HG02763 (cell line): ENCODE data around the gene CD33.
"Not testable (repeated sequence)": the region's sequence is repeated elsewhere in the genome, so short reads cannot be mapped to it uniquely, and the experiment has no call there.

Source experiments
- ATAC-seq: cut with Tn5 transposase; IDR thresholded peaks from one replicate; pipeline ENCODE4 v1.9.1; 2021; ENCODE audit warnings: mild to moderate bottlenecking, moderate library complexity; ENCODE audit not compliant: unreplicated experiment

The CD33 gene

DNA sequence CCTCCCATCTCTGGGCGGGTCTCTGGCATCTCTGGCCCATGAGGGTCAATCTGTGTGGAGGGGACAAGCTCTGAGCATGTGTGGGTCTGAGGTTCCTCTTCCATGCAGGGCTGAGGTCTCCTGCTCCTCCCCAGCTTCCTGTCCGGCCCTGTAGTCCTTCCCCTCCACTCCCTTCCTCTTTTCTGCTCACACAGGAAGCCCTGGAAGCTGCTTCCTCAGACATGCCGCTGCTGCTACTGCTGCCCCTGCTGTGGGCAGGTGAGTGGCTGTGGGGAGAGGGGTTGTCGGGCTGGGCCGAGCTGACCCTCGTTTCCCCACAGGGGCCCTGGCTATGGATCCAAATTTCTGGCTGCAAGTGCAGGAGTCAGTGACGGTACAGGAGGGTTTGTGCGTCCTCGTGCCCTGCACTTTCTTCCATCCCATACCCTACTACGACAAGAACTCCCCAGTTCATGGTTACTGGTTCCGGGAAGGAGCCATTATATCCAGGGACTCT, at the start of gene CD33:
Gene CD33 (plus strand): TSS at position 183 of the 496 bp plus-strand sequence. CDS start 39 bp downstream, at position 222.
- not testable (repeated sequence) for ATAC-seq

DNA sequence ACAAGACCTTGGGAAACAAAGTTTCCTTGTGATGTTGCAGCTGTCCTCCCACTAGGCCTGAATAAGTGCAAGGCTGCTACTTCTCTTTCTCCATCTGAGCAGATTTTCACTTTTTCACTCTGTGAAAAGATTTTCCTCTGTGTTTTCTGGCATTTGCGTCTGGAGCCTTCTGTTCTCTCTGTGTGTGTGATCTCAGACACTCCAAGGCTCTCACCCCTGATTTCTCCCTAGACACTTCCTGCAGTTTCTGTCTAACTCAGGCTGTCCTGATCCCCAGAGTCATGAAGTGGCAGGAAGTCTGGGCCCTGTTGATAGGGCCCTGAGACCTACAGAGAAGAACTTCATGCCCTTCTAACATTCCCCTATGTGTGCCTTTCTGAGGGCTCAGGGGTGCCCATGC, 45.6 kb upstream of the CD33 start:
- ATAC-seq, result no peak

DNA sequence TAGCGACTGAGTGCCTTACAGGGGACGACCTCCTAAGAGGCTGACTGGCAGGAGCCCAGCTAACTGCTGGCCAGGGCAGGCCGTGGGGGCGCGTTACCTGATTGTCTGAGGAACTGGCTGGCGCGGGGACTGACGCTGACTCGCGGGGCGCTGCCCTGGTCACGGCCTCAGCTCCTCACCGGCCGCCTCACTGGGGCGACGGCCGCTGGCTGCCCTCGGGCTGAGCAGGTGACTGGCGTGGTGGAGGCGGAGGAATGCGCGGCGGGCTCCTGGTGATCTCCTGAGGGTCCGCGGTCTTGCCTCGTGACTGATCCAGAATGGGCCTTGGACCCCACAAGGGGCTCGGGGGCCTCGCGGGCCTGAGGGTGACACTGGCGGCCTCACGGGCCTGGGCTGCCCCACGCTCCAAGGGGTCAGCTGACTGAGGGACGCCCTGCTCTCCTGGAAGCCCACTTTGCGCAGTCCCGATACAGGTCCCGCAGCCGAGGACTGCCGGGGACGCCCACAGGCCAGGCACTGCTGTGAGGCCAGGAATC, 43.4 kb upstream of the CD33 start:
- no peak for ATAC-seq

DNA sequence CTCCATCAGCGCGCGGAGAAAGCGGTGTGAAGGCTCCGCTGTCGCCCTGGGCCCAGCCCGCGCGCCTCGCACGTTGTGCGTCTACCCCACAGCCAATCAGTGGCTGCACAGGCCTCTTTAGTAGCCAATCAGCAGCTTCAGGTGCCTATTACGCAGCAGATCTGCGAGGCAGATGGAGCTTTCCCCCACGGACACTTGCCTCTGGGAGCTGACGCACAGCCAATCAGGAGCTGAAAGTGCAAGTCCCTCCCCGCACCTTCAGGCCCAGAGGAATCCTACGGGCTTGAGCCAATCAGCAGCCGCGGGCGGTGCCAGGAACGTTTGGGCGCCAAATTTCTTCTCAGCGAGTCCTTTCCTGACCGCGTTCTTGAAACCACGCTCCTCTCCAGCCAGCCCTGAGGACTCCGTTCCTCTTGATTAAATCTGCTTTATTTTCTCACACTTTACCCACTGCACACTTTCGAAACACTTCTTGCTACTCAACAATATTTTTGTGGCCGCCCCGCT, 42.9 kb upstream of the CD33 start:
- no peak for ATAC-seq

DNA sequence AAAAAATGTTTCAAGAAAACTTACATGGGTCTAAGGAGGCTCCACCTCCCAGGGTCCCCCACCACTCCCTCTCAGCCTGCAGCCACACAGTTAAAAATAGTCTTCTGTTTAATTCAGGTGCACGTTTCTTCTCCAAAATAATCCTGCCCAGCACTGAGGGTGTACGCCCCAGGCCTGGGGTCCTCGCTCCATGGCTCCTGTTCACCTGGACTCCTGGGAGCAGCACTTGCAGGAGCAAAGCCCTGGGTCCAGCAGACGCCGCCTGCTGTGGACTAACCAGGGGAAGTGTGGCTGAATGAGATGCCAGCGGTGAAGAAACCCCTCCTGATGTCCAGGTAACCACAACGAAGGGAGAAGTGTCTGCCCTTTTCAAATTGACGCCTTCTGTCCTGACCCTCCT, 41.3 kb upstream of the CD33 start:
- ATAC-seq, result no peak

DNA sequence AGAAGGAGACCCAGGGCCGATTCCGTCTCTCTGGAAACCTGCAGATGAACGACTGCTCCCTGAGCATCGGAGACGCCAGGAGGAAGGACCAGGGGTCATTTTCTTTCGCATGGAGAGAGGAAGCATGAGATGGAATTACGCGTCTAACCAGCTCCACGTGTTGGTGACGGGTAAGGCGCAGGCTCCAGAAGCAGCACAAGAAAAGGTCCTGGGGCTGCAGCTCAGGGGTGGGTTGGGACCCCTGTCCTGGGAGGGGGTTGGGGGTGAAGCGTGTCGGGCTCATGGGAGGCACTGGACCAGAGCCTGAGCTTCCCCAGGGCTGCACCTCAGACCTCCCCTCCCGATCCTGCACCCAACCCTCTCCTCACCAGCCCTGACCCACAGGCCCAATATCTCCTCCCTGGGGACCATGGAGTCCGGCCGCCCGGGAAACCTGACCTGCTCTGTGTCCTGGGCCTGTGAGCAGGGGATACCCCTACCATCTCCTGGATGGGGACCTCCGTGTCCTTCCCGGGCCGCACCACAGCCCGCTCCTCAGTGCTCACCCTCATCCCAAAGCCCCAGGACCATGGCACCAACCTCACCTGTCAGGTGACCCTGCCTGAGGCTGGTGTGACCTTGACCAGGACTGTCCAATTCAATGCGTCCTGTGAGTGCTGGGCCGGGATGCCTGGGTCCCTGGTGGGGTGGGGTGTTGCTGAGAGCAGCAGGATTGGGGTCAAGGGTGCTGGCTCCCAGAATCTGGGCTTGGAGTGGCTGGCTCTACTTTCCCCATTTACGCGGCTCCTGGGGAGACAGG, 39.6 kb upstream of the CD33 start:
- ATAC-seq, result no peak

DNA sequence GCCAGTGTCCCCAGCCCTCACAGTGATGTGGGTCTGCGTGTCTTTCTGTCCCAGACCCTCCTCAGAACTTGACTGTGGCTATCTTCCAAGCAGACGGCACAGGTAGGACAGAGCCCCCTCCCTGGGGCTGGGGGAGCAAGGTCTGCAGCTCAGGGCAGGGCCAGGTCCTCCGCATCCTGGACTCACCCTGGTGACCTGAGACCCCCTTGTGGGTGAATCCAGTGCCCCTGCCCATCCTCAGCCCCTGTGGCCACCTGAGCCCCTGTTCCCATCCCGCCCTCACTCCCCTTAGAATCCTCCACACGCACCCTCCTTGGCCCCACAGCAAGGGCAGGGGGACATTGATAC, 39.0 kb upstream of the CD33 start:
- ATAC-seq, result no peak

DNA sequence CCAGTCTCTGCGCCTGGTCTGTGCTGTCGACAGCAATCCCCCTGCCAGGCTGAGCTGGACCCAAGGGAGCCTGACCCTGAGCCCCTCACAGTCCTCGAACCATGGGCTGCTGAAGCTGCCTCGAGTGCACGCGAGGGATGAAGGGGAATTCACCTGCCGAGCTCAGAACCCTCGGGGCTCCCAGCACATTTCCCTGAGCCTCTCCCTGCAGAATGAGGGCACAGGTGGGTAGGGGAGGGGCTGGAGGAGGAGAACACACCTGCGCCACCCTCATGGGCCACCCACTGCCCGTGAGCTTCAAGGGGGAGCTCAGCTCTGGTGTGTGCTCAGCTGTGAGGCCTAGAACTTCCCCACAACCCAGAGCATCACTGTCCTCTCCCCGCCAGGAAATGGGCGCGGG, 38.6 kb upstream of the CD33 start:
- no peak for ATAC-seq

DNA sequence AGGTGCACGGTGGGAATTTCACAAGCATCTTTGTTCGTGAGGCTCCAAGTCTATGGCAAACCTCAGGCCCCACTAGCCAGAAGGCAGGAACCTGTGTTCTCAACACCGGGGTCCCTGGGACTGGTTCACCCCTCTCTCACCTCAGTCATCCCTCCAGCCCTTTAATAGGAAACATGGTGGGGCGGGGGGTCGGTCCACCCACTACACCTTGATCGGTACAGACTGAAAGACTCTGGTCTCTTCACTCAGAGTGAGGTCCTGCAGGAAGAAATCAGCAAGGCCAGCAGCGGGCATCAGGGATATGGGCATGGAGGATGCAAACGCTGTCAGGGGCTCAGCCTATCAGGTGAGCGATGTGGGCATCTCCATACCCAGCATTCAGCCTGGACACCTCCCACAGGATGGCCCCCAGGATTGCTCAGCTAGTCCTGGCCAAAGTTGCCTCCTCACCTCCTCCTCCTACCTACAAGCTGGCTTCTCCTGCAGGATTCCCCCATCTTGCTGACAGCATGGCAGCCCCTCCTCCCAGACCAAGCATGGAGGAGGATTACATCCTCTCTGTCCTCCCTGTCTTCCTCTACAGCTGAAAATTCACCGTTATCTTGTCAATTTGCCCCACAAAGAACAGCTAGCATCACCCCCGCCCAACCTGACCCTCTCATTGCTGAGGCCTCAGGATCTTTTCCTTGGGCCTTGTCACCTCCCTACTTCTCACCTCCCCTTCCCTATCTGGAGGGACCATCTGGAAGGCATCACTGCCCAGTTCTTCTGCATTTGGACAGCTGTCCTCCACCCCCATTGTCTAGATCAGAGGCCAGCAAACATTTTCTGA, 37.3 kb upstream of the CD33 start:
- no peak for ATAC-seq

DNA sequence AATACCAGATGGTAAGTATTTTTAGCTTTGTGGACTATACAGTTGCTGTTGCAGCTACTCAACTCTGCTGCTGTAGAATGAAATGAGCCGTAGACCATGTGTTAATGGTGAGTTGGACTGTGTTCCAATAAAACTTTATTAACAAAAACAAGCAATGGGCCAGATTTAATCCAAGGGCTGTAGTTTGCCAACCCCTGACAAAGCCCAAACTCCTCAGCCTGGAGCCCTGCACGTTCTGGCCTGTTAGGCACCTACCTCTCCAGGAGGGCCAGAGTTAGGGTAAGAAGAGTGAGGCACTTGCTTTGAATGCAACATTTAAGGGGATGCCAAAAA, 36.7 kb upstream of the CD33 start:
- ATAC-seq, result no peak

DNA sequence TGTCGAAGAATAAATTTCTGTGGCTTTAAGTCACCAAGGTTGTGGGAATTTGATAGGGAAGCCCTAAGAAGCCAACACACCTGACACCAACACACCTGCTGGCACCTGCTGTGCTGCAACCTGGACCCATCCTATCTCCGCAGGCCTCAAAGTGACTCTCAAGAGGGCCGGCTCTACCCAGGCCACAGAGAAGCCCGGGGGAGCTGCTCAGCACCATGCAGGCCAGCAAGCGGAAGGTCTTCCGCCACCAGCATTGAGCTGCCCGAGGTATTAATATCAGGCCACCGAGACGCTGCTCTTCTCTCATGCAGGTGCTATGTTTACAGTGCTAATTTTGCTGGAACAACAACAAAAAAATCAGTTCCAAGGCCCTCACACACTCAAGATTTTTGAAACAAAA, 32.2 kb upstream of the CD33 start:
- ATAC-seq, result no peak

DNA sequence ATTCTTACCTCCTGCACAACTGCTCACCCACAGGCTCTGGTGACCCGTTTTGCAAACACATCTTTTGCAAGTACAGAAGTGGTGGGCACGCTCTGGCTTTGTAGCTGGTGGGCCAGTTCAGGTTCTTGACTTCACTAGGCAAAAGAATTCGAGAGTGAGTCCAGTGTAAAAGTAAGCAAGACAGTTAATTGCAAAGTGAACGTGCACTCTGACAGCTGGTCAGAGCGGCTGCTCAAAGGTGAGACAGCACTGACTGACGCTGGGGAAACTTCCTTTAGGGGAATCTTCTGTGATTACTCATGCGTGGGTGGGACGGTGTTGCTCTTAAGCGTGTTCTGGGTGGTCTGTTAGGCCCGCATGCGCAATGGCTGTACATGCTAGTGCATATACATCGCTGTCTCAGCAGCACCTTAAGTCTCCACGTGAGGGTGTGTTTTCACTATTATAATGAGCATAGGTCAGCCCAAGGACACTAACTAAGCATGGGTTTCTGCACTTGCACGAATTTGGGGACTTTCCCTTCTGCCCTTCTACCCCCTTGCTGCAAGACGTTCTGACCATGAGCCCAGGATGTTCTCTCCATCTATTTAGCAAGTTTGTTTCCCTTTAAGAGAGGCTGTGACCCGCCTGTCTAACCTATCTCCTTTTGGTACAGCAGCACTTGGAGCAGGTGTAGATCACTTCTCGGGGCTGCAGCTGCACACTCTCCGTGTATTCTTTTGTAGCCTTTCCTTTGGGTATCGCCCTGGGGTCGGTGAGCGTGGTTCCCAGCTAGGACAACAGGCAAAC, 30.2 kb upstream of the CD33 start:
- no peak for ATAC-seq

DNA sequence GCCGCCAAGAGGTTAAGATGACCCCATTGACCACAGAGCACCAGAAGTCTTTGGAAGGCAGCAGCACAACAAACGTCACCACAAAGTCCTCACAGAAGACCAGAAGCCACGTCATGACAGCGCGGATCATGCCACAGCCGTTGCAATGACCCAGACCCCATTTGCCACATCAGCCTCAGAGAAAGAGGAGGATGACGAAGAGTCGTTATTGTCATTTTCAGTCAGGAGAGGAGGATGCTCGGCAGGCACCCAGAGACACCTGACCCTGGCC, 29.6 kb upstream of the CD33 start:
- ATAC-seq, result no peak

DNA sequence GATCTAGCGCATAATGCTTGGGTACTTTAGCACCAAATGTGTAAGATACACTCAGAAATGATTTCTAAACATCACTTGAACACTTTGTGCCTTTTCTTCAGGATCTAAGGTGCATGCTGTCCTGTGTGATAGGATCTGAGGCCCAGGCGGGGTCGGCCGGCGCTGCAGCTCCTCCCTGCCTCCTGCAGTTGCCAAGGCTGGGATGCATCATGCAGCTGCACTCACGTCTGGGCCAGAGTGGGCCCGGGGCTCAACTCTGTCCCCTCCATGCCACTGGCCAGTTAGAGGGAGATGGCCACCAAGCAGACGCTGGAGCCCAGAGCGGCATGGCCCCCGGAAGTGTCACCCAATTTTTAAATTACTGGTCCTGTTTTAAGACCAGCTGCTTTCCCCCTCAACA, 29.3 kb upstream of the CD33 start:
- ATAC-seq, result no peak

DNA sequence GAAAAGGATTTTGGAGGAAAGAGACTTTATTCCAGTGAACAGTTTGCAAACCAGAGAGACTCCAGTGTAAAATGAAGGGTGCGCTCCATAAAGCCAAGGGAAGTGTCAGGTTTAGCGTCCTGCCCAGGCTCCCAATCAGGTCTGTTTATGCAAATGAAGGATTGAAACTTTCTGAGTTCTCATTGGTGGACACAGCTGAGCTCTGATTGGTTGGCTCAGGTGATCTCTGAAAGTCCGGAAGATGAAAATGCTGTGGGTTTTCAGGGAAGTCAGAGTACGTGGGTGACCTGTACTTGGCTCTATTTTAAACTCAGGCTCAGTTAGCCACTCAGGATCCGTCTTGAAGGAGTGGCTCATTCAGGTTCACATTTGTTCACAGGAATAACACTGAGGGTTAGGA, 28.7 kb upstream of the CD33 start:
- ATAC-seq, result no peak

DNA sequence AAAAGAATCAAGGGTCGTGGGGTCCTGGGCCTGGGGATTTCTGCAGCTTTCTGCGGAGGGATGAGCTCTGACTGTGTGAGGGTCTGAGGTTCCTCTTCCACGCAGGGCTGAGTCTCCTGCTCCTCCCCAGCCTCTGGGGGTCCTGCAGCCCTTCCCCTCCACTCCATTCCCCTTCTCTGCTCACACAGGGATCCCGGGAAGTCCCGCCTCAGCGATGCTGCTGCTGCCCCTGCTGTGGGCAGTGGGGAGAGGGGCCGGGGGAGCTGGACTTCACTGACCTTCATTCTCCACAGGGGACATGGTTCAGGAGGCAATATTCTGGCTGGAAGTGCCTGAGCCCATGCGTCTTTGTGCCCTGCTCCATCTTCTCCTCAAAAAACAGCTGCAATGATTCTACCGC, 26.2 kb upstream of the CD33 start:
- ATAC-seq, result no peak

DNA sequence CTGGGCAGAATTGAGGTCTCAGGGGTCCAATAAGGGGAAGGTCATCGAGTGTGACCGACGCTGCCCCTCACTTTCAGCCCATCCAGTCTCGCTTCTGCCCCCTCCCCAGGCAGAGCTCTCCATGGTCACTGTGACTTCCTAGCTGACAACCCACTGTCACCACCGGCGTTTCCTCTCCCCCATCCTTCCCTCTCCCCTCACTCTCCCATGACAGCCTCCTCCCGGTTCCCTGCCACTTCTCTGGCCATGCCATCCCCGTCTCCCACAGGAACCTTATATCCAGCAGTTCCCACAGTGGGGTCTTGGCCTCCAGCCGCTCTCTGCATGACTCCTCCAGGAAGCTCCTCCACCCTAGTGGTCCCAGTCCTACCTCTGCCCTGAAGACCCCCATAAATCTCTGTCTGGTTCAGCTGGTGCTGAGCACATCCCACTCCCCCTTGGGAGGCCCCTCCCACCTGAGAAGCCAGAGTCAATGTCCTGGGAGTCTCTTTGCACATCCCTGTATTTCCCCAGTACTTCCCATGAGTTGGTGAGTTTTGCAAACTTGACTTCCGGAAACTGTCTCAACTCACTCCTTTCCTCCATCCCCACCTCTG, 24.7 kb upstream of the CD33 start:
- ATAC-seq, result no peak

DNA sequence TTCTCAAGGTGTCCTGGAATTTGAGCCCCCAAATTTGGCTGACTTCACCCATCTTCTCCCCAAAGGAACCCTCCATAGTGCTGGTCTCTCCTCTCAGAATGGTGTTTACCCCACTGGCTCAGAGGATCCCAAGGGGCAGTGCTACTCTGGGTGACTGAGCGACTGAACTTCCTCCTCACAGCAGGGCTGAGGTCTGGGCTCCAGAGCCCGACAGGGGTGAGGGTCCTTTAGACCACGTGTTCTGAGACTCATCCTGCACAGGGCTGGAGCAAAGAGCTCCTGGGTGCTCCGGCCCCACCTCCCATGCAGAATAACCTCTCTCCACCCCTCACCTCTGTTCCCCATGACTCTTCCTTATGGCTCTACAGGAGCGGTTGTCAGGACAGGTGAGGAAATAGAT, 23.2 kb upstream of the CD33 start:
- ATAC-seq, result no peak

DNA sequence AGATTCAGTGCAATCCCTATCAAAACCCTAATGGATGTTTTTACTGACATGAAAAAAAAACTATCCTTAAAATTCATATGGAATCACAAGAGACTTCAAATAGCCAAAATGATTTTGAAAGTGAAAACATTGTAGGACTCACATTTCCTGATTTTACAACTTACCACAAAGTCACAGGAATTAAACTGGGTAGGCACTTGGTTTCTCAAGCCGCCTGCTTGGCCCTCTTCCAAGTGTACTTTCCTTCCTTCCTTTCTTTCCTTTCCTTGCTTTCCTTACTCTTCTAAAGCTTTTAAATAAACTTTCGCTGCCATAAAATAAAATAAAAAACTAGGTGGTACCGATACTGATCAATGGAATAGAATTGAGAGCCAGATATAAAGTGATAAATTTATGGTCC, 21.0 kb upstream of the CD33 start:
- no peak for ATAC-seq

DNA sequence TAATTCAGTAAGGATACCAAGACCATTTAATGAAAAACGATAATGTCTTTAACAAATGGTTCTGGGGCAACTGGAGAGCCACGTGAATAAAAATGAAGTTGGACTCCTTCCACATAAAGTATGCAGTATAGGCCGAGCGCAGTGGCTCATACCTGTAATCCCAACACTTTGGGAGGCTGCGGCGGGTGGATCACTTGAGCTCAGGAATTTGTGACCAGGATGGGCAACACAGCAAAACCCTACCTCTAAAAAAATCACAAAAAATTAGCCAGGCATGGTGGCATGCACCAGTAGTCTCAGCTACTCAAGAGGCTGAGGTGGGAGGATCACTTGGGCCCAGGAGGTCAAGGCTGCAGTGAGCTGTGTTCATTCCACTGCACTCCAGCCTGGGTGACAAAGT, 20.6 kb upstream of the CD33 start:
- no peak for ATAC-seq

DNA sequence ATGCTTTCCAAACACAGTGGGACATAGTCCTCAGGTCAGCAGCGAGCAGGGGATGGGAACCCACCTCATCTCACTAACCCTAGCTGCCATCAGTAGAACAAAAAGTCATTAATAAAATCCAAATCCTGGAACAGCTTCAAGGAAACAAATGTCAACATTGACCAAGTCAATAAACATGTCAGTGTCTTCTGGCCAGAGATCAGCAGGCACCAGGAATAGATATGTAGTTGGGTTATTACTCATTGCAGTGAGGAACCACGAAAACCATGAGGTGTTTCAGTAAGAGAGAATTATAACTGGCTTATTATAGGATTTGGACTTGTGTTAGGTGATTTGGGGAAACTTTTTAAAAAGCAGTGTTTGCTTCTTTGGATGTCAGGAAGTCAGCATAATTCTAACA, 17.1 kb upstream of the CD33 start:
- no peak for ATAC-seq
